CD4-positive, alpha-beta memory T cell (primary cell): ENCODE measurements around the gene PRMT1. TPM values are rescaled to one million over a fixed set of nuclear protein-coding genes. Genes with fewer than 3 reads are reported as not detected.

Experiments used
- CTCF ChIA-PET: fragments of 350-600 bp; sonication (Branson Sonifier 250); formaldehyde crosslinking; loops from one replicate; lab custom pipeline; 2021; ENCODE audit warnings: inconsistent platforms; ENCODE audit not compliant: partially characterized antibody; lab: Charles Lee
- POLR2A ChIA-PET: fragments of 350-600 bp; sonication (Branson Sonifier 250); formaldehyde crosslinking; loops from one replicate; lab custom pipeline; 2021; ENCODE audit not compliant: partially characterized antibody; lab: Charles Lee
- DNase-seq, 5 donors: peaks; one replicate each; pipeline versions ENCODE4 v3.0.0 to v3.0.0-alpha.2; 2020 to 2022; ENCODE audit warnings: mixed read lengths in 1 of 5
- H3K27ac ChIP-seq: one replicate; pipeline ENCODE4 v1.7.0; 2013; ENCODE audit warnings: low read depth, low read length
- H3K27me3 ChIP-seq: 2 replicates; pipeline ENCODE4 v1.7.0; 2013; ENCODE audit warnings: mild to moderate bottlenecking, low read length, moderate library complexity; ENCODE audit not compliant: insufficient read depth
- H3K36me3 ChIP-seq: 2 replicates; pipeline ENCODE4 v1.7.0; 2013; ENCODE audit warnings: mild to moderate bottlenecking, low read length, moderate library complexity; ENCODE audit not compliant: insufficient read depth
- H3K4me1 ChIP-seq: 2 replicates; pipeline ENCODE4 v1.7.0; 2013; ENCODE audit warnings: mild to moderate bottlenecking, low read length, moderate library complexity; ENCODE audit not compliant: insufficient read depth
- H3K4me3 ChIP-seq, 2 donors: one replicate each; pipeline ENCODE4 v1.7.0; 2013; ENCODE audit warnings: low read length in 2 of 2, mild to moderate bottlenecking in 1 of 2
- H3K9me3 ChIP-seq, 2 donors: one replicate each; pipeline ENCODE4 v1.7.0; 2013; ENCODE audit warnings: low read length in 2 of 2, control low read depth in 1 of 2; ENCODE audit not compliant: control insufficient read depth in 1 of 2
- H3K27ac Mint-ChIP-seq, 7 donors: one replicate each; pipeline ENCODE4 v1.8.0; 2020 to 2021; ENCODE audit warnings: mixed read lengths in 7 of 7, mild to moderate bottlenecking in 6 of 7, inconsistent platforms in 3 of 7, moderate library complexity in 3 of 7
- H3K27me3 Mint-ChIP-seq, 2 donors: one replicate each; pipeline ENCODE4 v1.8.0; 2020 to 2021; ENCODE audit warnings: mixed read lengths in 2 of 2
- H3K36me3 Mint-ChIP-seq, 2 donors: one replicate each; pipeline ENCODE4 v1.8.0; 2020 to 2021; ENCODE audit warnings: mixed read lengths in 2 of 2, inconsistent platforms in 1 of 2, mild to moderate bottlenecking in 1 of 2
- H3K4me1 Mint-ChIP-seq, 4 donors: one replicate each; pipeline ENCODE4 v1.8.0; 2020 to 2021; ENCODE audit warnings: mixed read lengths in 4 of 4, mild to moderate bottlenecking in 1 of 4
- H3K4me3 Mint-ChIP-seq, 8 donors: one replicate each; pipeline ENCODE4 v1.8.0; 2020 to 2021; ENCODE audit warnings: mixed read lengths in 8 of 8, mild to moderate bottlenecking in 7 of 8, moderate library complexity in 6 of 8, inconsistent platforms in 3 of 8
- H3K9me3 Mint-ChIP-seq, 8 donors: one replicate each; pipeline ENCODE4 v1.8.0; 2020 to 2021; ENCODE audit warnings: mixed read lengths in 8 of 8, mild to moderate bottlenecking in 5 of 8, inconsistent platforms in 3 of 8, moderate library complexity in 1 of 8
- intact Hi-C: fragments of 100-400 bp; cut with micrococcal nuclease; formaldehyde crosslinking; loops from one replicate; pipeline ENCODE4 v1.15.1; 2023
- polyA plus RNA-seq, 2 donors: library from polyadenylated mRNA; unstranded; fragments of 300-500 nt; fragmentation: Illumina TruSeq; gene quantifications; one replicate each; pipeline ENCODE4 v1.2.3, GENCODE V29; 2021
- total RNA-seq, 2 experiments: library from RNA; stranded (reverse); gene quantifications; one replicate each; pipeline ENCODE4 v1.2.3, GENCODE V29; 2021

PRMT1 gene
- total and polyA plus RNA-seq, 4 experiments from 2014 or later: 76.6 to 213 (median 116) TPM

- CTCF ChIA-PET: interaction anchor here (0.6 kb wide), 1 partner anchor 1299 kb away, joined by 3 read pairs; no protein-coding TSS in a partner anchor
- H3K4me1 ChIP-seq: no peaks in the 10 kb centered on the region
- peaks cover under 1 to 2% of the 10 kb centered on the region in 2 donors for H3K27me3 Mint-ChIP-seq
- H3K4me3 ChIP-seq: no peak overlapping the region
- H3K4me3 Mint-ChIP-seq: no peak overlapping the region
- intact Hi-C loops: no loop called here
- no peaks in the 10 kb centered on the region for H3K36me3 ChIP-seq
- peaks cover 0 to 4% (median 0%) of the 10 kb centered on the region in 4 donors for H3K4me1 Mint-ChIP-seq
- DNase-seq: no peak
- no peaks in the 10 kb centered on the region for H3K36me3 Mint-ChIP-seq
- H3K9me3 Mint-ChIP-seq: no peaks in the 10 kb centered on the region
- no peaks in the 10 kb centered on the region for H3K27me3 ChIP-seq
- no peak overlapping the region for H3K27ac ChIP-seq
- POLR2A ChIA-PET: interaction anchor here (0.6 kb wide), 1 partner anchor 26 kb away, joined by 3 read pairs; no protein-coding TSS in a partner anchor
- H3K9me3 ChIP-seq: no peaks in the 10 kb centered on the region
- no peak overlapping the region for H3K27ac Mint-ChIP-seq
Measured at GRCh38 chr19:49704888-49705642, 28.0 kb downstream of the PRMT1 start.

DNA sequence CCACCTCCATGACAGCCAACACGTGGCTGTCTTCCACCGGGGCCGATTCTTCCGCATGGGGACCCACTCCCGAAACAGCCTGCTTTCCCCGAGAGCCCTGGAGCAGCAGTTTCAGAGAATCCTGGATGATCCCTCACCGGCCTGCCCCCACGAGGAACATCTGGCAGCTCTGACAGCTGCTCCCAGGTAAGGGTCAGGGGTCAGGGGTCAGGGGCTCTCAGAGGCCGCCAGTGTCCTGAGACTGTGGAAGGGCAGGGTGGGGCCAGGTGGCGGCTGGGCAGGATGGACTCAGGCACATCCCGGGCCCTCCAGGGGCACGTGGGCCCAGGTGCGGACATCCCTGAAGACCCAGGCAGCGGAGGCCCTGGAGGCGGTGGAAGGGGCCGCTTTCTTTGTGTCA is 28.8 kb downstream of the PRMT1 start:
- no peak for DNase-seq
- Histone ChIP-seq H3K4me3 (no peak overlapping the region), H3K4me1 (no peaks in the 10 kb centered on the region), H3K27me3 (no peaks in the 10 kb centered on the region), H3K27ac (no peak overlapping the region), H3K9me3 (no peaks in the 10 kb centered on the region), H3K36me3 (no peaks in the 10 kb centered on the region)
- peaks cover 2 to 3% of the 10 kb centered on the region in 2 donors for H3K27me3 Mint-ChIP-seq
- POLR2A ChIA-PET: interaction anchor here (0.6 kb wide), 1 partner anchor 27 kb away, joined by 3 read pairs; no protein-coding TSS in a partner anchor
- no peak overlapping the region for H3K27ac Mint-ChIP-seq
- H3K9me3 Mint-ChIP-seq: no peaks in the 10 kb centered on the region
- peaks cover 0 to 4% (median 0%) of the 10 kb centered on the region in 4 donors for H3K4me1 Mint-ChIP-seq
- no peaks in the 10 kb centered on the region for H3K36me3 Mint-ChIP-seq
- no peak overlapping the region for H3K4me3 Mint-ChIP-seq
- intact Hi-C loops: no loop called here
- CTCF ChIA-PET: interaction anchor here (0.6 kb wide), 1 partner anchor 1298 kb away, joined by 3 read pairs; no protein-coding TSS in a partner anchor

DNA sequence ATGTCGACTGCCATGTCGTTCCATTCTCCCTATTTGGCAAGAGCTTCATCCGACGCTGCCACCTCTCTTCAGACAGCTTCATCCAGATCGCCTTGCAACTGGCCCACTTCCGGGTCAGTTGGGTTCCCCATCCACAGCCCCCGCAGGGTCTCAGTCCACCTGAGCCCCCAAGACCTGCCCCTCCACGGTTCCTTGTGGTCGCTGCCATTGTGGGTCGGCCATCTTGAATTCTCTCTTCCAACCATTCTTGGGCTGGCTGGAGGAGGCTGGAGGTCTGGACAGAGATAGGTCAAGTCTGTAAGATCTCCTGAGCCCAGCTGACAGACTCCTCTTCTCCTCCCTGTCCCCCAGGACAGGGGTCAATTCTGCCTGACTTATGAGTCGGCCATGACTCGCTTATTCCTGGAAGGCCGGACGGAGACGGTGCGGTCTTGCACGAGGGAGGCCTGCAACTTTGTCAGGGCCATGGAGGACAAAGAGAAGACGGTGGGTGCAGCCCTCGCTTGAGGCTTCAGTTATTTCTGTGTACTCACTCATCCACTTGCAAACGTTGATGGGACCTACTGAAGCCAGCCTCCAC is 33.4 kb downstream of the PRMT1 start:
- H3K36me3 ChIP-seq: no peaks in the 10 kb centered on the region
- H3K4me1 Mint-ChIP-seq: peaks cover 0 to 4% (median 2%) of the 10 kb centered on the region in 4 donors
- H3K4me3 ChIP-seq: no peak overlapping the region
- H3K4me1 ChIP-seq: no peaks in the 10 kb centered on the region
- no peak overlapping the region for H3K27ac ChIP-seq
- H3K4me3 Mint-ChIP-seq: no peak overlapping the region
- intact Hi-C loops: no loop called here
- no peaks in the 10 kb centered on the region for H3K27me3 ChIP-seq
- no peak for DNase-seq
- H3K36me3 Mint-ChIP-seq: no peaks in the 10 kb centered on the region
- H3K27ac Mint-ChIP-seq: no peak overlapping the region
- H3K9me3 Mint-ChIP-seq: peaks cover 0 to 1% (median 0%) of the 10 kb centered on the region in 8 donors
- ChIA-PET POLR2A (no interaction called here), CTCF (no interaction called here)
- H3K9me3 ChIP-seq: no peaks in the 10 kb centered on the region
- H3K27me3 Mint-ChIP-seq: peaks cover 0 to 3% of the 10 kb centered on the region in 2 donors

DNA sequence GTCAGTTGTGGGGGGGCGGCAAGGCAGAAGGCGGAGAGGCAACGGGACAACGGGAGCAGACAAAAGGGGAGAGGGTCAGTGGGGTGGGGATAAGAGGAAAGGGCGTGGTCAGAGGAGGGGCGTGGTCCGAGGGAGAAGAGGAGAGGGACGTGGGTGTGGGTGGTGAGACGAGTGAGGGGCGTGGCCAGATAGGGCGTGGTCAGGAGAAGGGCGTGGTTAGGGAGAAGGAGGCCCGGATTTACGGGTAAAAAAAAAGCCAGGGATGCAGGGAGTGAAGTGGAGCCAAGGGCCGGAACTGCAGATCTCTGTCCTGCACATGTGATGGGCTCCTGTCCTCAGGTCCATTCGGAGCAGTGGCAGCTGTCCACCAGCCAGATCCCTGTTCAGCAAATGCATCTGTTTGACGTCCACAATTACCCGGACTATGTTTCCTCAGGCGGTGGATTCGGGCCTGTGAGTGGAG is 35.4 kb downstream of the PRMT1 start:
- H3K27me3 Mint-ChIP-seq: peaks cover 0 to 3% of the 10 kb centered on the region in 2 donors
- H3K27ac Mint-ChIP-seq: no peak overlapping the region
- H3K4me1 ChIP-seq: peaks cover 4% of the 10 kb centered on the region
- H3K27ac ChIP-seq: no peak overlapping the region
- no peaks in the 10 kb centered on the region for H3K9me3 ChIP-seq
- H3K27me3 ChIP-seq: no peaks in the 10 kb centered on the region
- H3K36me3 Mint-ChIP-seq: no peaks in the 10 kb centered on the region
- H3K4me1 Mint-ChIP-seq: peaks cover 2 to 8% (median 5%) of the 10 kb centered on the region in 4 donors
- no peak for DNase-seq
- H3K4me3 Mint-ChIP-seq: no peak overlapping the region
- H3K9me3 Mint-ChIP-seq: peaks cover 0 to 2% (median 0%) of the 10 kb centered on the region in 8 donors
- intact Hi-C loops: no loop called here
- POLR2A ChIA-PET: no interaction called here
- H3K4me3 ChIP-seq: no peak overlapping the region
- CTCF ChIA-PET: no interaction called here
- H3K36me3 ChIP-seq: no peaks in the 10 kb centered on the region

GRCh38 chr19:49713236-49713845 is 36.3 kb downstream of the PRMT1 start:
- H3K4me3 ChIP-seq: no peak overlapping the region
- H3K9me3 ChIP-seq: no peaks in the 10 kb centered on the region
- Mint-ChIP-seq H3K4me3 (no peak overlapping the region), H3K4me1 (peaks cover 5 to 13% (median 9%) of the 10 kb centered on the region in 4 donors), H3K9me3 (peaks cover 0 to 3% (median 0%) of the 10 kb centered on the region in 8 donors), H3K27me3 (peaks cover 0 to 3% of the 10 kb centered on the region in 2 donors), H3K27ac (peak overlapping the region in 1 of 7 donors; percentile 13), H3K36me3 (no peaks in the 10 kb centered on the region)
- H3K36me3 ChIP-seq: no peaks in the 10 kb centered on the region
- ChIA-PET POLR2A (no interaction called here), CTCF (no interaction called here)
- intact Hi-C loops: no loop called here
- no peak overlapping the region for H3K27ac ChIP-seq
- DNase-seq: no peak
- H3K4me1 ChIP-seq: peaks cover 12% of the 10 kb centered on the region
- no peaks in the 10 kb centered on the region for H3K27me3 ChIP-seq

DNA sequence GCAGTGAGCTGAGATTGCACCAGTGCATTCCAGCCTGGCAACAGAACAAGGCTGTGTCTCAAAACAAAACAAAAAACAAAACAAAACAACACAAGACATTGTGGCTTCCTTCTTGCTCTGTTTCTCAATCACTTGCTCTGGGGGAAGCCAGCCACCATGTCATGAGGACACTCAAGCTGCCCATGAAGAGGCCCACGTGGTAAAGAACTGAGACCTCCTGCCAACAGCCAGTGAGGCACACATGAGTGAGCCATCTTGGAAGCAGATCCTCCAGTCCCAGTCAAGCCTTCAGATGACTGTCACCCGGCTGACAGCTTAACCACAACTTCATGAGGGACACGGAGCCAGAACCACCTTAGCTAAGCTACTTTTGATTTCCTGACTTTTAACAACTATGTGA is 39.1 kb downstream of the PRMT1 start:
- no peak for DNase-seq
- peaks cover 7 to 12% (median 10%) of the 10 kb centered on the region in 4 donors for H3K4me1 Mint-ChIP-seq
- CTCF ChIA-PET: interaction anchor here (2.0 kb wide), 1 partner anchor 17 kb away, joined by 6 read pairs; no protein-coding TSS in a partner anchor
- POLR2A ChIA-PET: interaction anchor here (0.6 to 2.5 kb wide), 2 partner anchors 29 to 51 kb away, joined by 3 to 9 read pairs; partner anchors contain the start of genes BCL2L12 and IRF3
- H3K9me3 Mint-ChIP-seq: peaks cover 0 to 3% (median 0%) of the 10 kb centered on the region in 8 donors
- peak overlapping the region in 1 of 8 donors; percentile 11 for H3K4me3 Mint-ChIP-seq
- H3K36me3 Mint-ChIP-seq: peaks cover 0 to 3% of the 10 kb centered on the region in 2 donors
- Histone ChIP-seq H3K9me3 (no peaks in the 10 kb centered on the region), H3K27me3 (no peaks in the 10 kb centered on the region), H3K4me3 (no peak overlapping the region), H3K4me1 (peaks cover 12% of the 10 kb centered on the region), H3K27ac (no peak overlapping the region), H3K36me3 (no peaks in the 10 kb centered on the region)
- no peaks in the 10 kb centered on the region for H3K27me3 Mint-ChIP-seq
- H3K27ac Mint-ChIP-seq: peak overlapping the region in 4 of 7 donors; percentile 27 to 48 (median 42)
- intact Hi-C loops: loop anchor here (5.0 kb wide), 1 partner anchor 161 kb away; the partner anchor contains the start of genes AKT1S1 and TBC1D17
